NCI-H1092 treated with DMSO at 0.1 percent for 48 hours (cell line): ENCODE data around the gene LRFN4.

Source experiments
- DNase-seq: peaks from one replicate; lab custom pipeline; 2025; lab: John Stamatoyannopoulos, UW

The LRFN4 gene

GRCh38 chr11:66870616-66871520 is 14.0 kb downstream of the LRFN4 start:
- no peak for DNase-seq

DNA sequence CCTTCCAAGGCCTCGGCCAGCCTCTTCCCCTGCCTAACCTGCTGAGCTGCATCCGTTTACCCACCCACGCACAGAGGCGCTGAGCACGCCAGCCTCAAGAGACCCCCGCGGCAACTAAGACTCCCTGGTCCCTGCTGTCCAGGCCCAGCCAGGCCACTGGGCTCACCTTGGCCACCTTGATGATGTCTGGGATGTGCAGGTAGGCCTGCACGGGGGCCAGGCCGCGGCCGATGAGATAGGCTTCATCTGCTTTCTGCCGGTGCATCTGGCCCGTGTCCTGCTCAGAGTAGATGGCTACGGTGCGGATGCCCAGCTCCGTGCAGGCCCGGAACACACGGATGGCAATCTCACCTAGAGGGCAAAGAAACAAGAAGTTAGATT is 14.6 kb downstream of the LRFN4 start:
- DNase-seq = no peak

- DNase-seq = no peak
Measured at GRCh38 chr11:66874232-66874631, 17.4 kb downstream of the LRFN4 start.

DNA sequence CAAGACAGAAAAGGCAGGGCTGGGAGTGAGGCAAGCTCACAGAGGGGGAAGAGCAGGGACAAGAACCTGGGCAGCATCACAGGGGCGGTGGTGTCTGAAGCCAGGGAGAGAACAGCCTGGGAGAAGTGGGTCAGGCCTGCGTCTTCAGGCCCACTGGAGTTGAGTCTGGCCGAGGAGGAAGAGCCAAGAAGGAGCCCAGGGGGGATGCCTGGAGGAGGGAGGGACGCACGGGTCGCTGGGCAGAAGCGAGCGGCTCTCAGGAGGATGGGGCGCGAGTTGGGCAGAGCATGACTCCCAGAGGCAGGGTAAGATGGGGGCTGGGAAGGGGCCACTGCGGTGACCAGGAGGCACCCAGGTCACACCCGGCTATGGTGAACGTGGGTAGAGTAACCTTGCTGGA is 18.5 kb downstream of the LRFN4 start:
- no peak for DNase-seq

GRCh38 chr11:66877588-66878385 is 20.9 kb downstream of the LRFN4 start:
- DNase-seq = no peak

DNA sequence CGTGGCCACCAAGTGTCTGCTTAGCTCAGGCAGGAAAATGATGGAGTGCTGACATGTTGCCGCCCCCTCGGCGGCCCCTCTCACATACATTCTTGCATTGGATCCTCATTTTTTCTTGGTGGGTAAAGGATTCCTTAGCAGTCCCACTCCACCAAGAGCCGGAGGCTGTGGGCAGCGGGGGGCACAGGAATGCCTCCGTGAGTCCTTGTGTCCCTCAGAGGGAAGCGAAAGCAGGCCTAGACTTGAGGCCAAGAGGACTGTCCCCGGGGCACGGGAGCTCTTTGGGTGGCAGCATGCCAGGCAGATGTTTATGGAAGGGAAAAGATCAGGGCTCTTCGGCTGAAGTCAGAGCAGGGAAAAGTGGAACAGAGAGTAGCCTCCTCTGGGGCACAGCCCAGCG is 21.6 kb downstream of the LRFN4 start:
- no peak for DNase-seq

- no peak for DNase-seq
Measured at GRCh38 chr11:66879000-66879399, 22.1 kb downstream of the LRFN4 start.

GRCh38 chr11:66879583-66879982 is 22.7 kb downstream of the LRFN4 start:
- no peak for DNase-seq

- no peak for DNase-seq
Measured at GRCh38 chr11:66879999-66880398, 23.1 kb downstream of the LRFN4 start.

DNA sequence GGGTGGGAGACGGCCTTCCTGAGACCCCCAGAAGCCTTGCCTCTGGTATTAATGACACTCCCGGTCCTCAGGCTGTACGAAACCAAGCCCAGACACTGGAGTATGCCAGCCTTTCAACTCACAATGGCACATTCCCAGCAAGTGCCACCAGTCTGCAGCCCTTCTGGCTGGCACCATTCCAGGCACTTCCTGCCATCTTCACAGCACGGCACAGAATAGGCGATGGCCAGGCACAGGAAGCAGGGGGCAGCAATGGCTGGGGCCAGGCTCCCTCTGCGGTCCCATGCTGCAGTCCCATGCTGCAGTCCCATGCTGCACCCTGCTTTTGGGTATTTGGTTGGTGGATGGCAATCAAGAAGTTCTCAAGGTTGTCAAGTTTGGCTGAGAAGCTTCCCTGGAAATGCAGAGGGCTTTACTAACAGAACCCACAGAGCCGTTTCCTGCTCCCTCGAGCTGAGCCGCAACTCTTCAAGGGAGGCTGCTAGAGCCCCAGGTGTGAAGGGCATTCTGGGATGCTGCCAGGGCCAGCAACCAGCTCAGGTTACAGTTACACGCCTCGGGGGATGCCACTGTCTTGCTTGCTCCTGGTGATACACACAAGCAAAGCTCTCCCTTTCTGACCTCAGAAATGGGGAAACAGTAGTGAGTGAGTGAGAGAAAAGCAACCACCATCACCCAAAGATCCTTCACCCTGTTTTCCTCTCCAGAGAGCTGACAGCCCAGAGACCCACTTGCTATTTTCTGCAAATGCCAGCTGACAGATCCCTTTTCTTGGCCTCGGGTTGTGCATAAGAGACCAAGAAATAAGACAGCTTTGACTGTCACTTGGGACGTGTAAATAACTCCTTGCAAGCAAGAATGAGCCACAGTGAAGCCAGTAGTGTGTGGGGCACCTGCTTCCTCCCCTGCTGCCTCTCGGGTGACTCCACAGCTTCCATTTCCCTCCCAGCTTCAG is 23.9 kb downstream of the LRFN4 start:
- DNase-seq = peak; percentile 88

DNA sequence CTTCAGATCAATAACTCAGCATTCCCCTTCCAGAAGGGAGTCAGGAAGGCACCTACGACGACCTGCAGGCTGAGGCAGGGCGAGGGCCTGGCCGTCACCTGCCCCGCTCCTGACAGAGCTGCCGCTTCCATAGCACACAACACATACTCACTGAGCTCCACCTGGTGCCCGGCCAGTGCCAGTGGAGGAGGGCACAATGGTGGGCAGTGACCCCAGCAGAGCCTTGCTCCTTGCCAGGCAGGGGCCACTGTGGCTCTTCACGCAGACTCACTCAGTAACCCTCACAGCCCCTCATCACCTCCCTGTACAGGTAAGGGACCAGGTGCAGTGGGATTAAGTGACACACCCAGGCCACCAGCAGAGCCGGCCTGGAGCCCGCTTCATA is 24.6 kb downstream of the LRFN4 start:
- DNase-seq = peak; percentile 55

- peak; percentile 56 for DNase-seq
Measured at GRCh38 chr11:66881927-66882452, 25.1 kb downstream of the LRFN4 start.

DNA sequence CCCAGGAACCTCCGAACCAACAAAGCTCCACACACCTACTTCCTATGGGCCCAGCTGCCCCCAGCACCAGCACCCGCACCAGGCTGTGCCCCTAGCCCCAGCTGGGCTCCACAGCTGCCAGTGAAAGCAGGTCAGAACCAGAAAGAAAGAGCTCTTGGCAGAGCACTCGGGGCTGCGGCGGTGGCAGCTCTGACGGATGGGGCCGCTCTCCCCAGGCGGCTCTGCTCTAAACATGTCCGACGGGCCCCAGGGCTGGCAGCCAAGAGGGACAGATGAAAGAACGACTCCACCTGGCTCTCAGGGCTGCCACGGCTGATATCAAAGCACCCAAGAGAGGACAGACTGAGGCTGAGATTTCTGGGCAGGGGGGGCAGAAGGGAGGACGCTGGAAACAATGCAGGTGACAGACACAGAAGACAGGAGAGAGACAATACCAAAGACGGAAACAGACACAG is 25.7 kb downstream of the LRFN4 start:
- peak; percentile 94 for DNase-seq

GRCh38 chr11:66883016-66883965 is 26.4 kb downstream of the LRFN4 start:
- peak; percentile 94 for DNase-seq

- DNase-seq = no peak
Measured at GRCh38 chr11:66884443-66884842, 27.6 kb downstream of the LRFN4 start.

- DNase-seq = no peak
Measured at GRCh38 chr11:66885469-66885868, 28.6 kb downstream of the LRFN4 start.

DNA sequence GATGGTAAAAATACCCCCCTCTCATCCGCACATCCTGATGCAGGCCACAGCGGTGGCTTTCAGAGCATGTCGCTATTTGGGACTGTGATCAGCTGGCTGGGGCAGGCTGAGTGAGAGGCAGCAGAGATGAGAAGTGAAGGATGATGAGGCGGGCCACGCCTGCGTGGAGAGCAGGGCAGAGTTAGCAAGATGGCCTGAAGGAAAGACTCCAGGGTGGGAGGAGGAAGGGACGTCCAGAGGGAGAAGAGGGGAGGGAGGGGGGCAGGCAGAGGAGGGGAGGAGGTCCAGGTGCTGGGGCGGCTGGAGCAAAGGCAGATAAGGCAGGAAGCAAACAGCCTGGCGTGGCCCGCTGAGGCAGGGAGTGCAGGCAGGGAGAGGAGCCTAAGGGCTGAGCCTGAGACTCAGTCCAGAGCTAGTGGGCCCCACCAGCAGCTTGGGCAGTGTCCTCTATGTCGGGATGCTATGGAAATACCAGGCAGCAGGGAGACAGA is 29.1 kb downstream of the LRFN4 start:
- no peak for DNase-seq

DNA sequence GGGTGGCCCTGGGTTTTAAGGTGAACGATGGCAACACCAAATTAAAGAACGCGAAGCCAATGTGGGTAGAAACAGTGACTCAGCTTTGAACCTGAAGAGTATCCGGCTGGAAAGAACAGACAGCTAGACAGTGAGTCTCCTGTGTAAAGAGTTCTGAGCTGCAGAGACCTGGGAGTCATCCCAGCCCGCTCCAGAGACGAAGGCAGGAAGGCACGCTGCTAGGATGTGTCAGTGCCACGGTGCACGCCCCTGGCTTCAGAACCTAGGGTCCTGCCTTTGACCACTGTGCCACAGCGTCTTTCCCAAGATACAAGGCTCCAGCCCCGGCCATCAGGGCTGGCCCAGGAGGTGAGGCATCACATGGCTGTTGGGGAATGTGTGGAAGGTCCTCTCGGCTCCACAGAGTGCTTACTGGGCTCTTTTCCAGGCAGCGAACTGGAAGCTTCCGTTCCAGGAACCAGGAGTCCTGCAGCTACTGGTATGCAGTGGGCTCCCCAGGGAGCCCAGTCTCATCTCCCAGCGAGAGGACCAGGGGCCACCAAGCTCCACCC is 29.9 kb downstream of the LRFN4 start:
- DNase-seq = no peak

DNA sequence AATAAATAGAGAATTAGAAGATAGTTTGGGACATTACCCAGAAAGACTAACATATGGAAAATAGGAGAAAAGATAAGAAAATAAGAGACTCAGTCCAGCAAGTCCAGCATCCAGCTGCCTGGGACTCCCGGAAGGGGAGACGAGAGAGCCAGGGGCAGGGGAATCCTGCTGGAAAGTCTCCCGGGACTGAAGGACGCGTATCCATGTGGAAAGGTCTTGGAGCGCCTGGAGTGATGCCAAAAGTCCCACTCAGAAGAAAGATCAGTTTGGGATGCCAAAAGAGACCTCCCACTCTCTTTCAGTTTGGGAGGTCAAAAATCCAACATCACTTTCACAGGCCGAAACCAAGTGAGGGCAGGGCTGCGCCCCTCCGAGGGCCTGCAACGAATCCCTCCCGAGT is 30.7 kb downstream of the LRFN4 start:
- no peak for DNase-seq

DNA sequence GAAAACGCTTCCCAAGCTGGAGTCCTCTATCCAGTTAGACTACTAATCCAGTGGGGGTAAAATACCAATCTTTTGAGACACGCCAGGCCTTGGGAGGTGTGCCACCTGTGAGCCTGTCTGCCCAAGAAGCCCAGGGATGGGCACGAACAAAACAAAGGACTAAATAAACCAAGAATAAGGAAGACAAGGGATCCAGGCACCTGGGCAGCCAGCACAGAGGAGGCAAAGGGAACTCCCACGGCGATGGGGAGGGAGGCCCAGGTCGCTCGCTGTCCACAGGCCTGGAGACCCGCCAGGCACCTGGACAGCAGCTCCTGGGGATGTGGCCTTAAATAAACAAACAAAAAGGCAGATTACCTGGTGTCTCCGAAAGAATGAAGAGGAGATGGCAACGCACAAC is 31.4 kb downstream of the LRFN4 start:
- no peak for DNase-seq
